WTC11 (cell line): ENCODE data around the gene DYNC1I1. TPM values are rescaled to one million over a fixed set of nuclear protein-coding genes. Genes with fewer than 3 reads are reported as not detected.

Source experiments
- ATAC-seq: fragments of 200-7000 bp; cut with Tn5 transposase; 2 replicates; pipeline ENCODE4 v1.10.0; 2021; ENCODE audit warnings: mild to moderate bottlenecking, moderate library complexity
- CTCF ChIA-PET: fragments of 300-600 bp; sonication (Branson Sonifier 250); formaldehyde crosslinking; loops from one replicate; lab custom pipeline; 2021; ENCODE audit warnings: antibody characterized with exemption; lab: Charles Lee
- POLR2A ChIA-PET: fragments of 350-600 bp; sonication (Branson Sonifier 250); formaldehyde crosslinking; loops from one replicate; lab custom pipeline; 2021; ENCODE audit warnings: antibody characterized with exemption; lab: Charles Lee
- DNase-seq: peaks from one replicate; pipeline ENCODE4 v3.0.0; 2021; ENCODE audit warnings: low spot score
- H3K27ac Mint-ChIP-seq: 2 replicates; pipeline ENCODE4 v1.8.0; 2021; ENCODE audit warnings: mixed read lengths
- H3K27me3 Mint-ChIP-seq: 2 replicates; pipeline ENCODE4 v1.8.0; 2021; ENCODE audit warnings: low read depth, mild to moderate bottlenecking, moderate library complexity, mixed read lengths
- H3K36me3 Mint-ChIP-seq: 2 replicates; pipeline ENCODE4 v1.8.0; 2021; ENCODE audit warnings: mixed read lengths
- H3K4me1 Mint-ChIP-seq: 2 replicates; pipeline ENCODE4 v1.8.0; 2022; ENCODE audit warnings: mixed read lengths
- H3K4me3 Mint-ChIP-seq: 2 replicates; pipeline ENCODE4 v1.8.0; 2021; ENCODE audit warnings: mild to moderate bottlenecking, moderate library complexity, mixed read lengths
- H3K9me3 Mint-ChIP-seq: 2 replicates; pipeline ENCODE4 v1.8.0; 2021; ENCODE audit warnings: mixed read lengths
- AFF4 ChIP-seq: sonication (generic); formaldehyde crosslinking; IDR thresholded peaks from 2 replicates; pipeline ENCODE4 v1.8.1; 2023; ENCODE audit warnings: mild to moderate bottlenecking, missing genetic modification reagents, borderline replicate concordance
- AR ChIP-seq: fragments of 250-450 bp; sonication (Bioruptor Pico); IDR thresholded peaks from 2 replicates; pipeline ENCODE4 v1.9.0; 2021; ENCODE audit warnings: mild to moderate bottlenecking
- ATF1 ChIP-seq: sonication (generic); formaldehyde crosslinking; IDR thresholded peaks from 2 replicates; pipeline ENCODE4 v1.8.1; 2023; ENCODE audit warnings: mild to moderate bottlenecking, moderate library complexity, missing genetic modification reagents
- CREM ChIP-seq: sonication (generic); formaldehyde crosslinking; IDR thresholded peaks from 2 replicates; pipeline ENCODE4 v1.8.1; 2022; ENCODE audit warnings: mild to moderate bottlenecking, missing genetic modification reagents, moderate library complexity
- E2F1 ChIP-seq: sonication (generic); formaldehyde crosslinking; IDR thresholded peaks from 2 replicates; pipeline ENCODE4 v1.8.0; 2022; ENCODE audit warnings: mild to moderate bottlenecking, missing genetic modification reagents
- ESRRA ChIP-seq: sonication (generic); formaldehyde crosslinking; IDR thresholded peaks from 2 replicates; pipeline ENCODE4 v1.8.1; 2022; ENCODE audit warnings: mild to moderate bottlenecking, missing genetic modification reagents, borderline replicate concordance
- GABPB1 ChIP-seq: sonication (generic); formaldehyde crosslinking; IDR thresholded peaks from 2 replicates; pipeline ENCODE4 v1.8.1; 2023; ENCODE audit warnings: mild to moderate bottlenecking, missing genetic modification reagents
- JAZF1 ChIP-seq: fragments of 250-450 bp; sonication (Bioruptor Pico); IDR thresholded peaks from 2 replicates; pipeline ENCODE4 v1.9.0; 2021; ENCODE audit warnings: moderate library complexity, mild to moderate bottlenecking, inconsistent platforms
- MLX ChIP-seq: sonication (generic); formaldehyde crosslinking; IDR thresholded peaks from 2 replicates; pipeline ENCODE4 v1.8.1; 2023; ENCODE audit warnings: mild to moderate bottlenecking, missing genetic modification reagents, moderate library complexity
- MYBL2 ChIP-seq: sonication (generic); formaldehyde crosslinking; IDR thresholded peaks from 2 replicates; pipeline ENCODE4 v1.8.1; 2023; ENCODE audit warnings: mild to moderate bottlenecking, moderate library complexity, missing genetic modification reagents
- NFE2L1 ChIP-seq: sonication (generic); formaldehyde crosslinking; IDR thresholded peaks from 2 replicates; pipeline ENCODE4 v1.8.1; 2023; ENCODE audit warnings: missing genetic modification reagents
- NR3C1 ChIP-seq: sonication (generic); formaldehyde crosslinking; conservative IDR thresholded peaks from 2 replicates; pipeline ENCODE4 v1.8.1; 2023; ENCODE audit warnings: low read depth, mild to moderate bottlenecking, missing genetic modification reagents
- PRRX2 ChIP-seq: fragments of 250-450 bp; sonication (Bioruptor Pico); IDR thresholded peaks from 2 replicates; pipeline ENCODE4 v1.8.0; 2021; ENCODE audit warnings: mild to moderate bottlenecking
- STAT6 ChIP-seq: sonication (generic); formaldehyde crosslinking; conservative IDR thresholded peaks from 2 replicates; pipeline ENCODE4 v1.8.1; 2023; ENCODE audit warnings: mild to moderate bottlenecking, low read depth, missing genetic modification reagents, moderate library complexity
- USF1 ChIP-seq: sonication (generic); formaldehyde crosslinking; IDR thresholded peaks from 2 replicates; pipeline ENCODE4 v1.8.0; 2022; ENCODE audit warnings: mild to moderate bottlenecking, missing genetic modification reagents
- USF2 ChIP-seq: sonication (generic); formaldehyde crosslinking; IDR thresholded peaks from 2 replicates; pipeline ENCODE4 v1.8.1; 2023; ENCODE audit warnings: mild to moderate bottlenecking, missing genetic modification reagents, moderate library complexity
- ZNF121 ChIP-seq: sonication (generic); formaldehyde crosslinking; IDR thresholded peaks from 2 replicates; pipeline ENCODE4 v1.8.0; 2023; ENCODE audit warnings: missing genetic modification reagents
- ZNF219 ChIP-seq: sonication (generic); formaldehyde crosslinking; IDR thresholded peaks from 2 replicates; pipeline ENCODE4 v1.8.0; 2023; ENCODE audit warnings: missing genetic modification reagents, mild to moderate bottlenecking, borderline replicate concordance
- ZNF281 ChIP-seq: sonication (generic); formaldehyde crosslinking; IDR thresholded peaks from 2 replicates; pipeline ENCODE4 v1.8.0; 2023; ENCODE audit warnings: mild to moderate bottlenecking, missing genetic modification reagents
- ZNF317 ChIP-seq: sonication (generic); formaldehyde crosslinking; IDR thresholded peaks from 2 replicates; pipeline ENCODE4 v1.8.1; 2023; ENCODE audit warnings: low read depth, mild to moderate bottlenecking, moderate library complexity, missing genetic modification reagents, borderline replicate concordance
- ZNF416 ChIP-seq: fragments of 250-450 bp; sonication (Bioruptor Pico); IDR thresholded peaks from 2 replicates; pipeline ENCODE4 v1.9.0; 2021; ENCODE audit warnings: mild to moderate bottlenecking, inconsistent platforms
- ZNF423 ChIP-seq: fragments of 250-450 bp; sonication (Bioruptor Pico); IDR thresholded peaks from 2 replicates; pipeline ENCODE4 v2.1.2; 2022; ENCODE audit warnings: mild to moderate bottlenecking, moderate library complexity
- total RNA-seq: library from RNA; stranded (reverse); gene quantifications from 3 replicates; pipeline ENCODE4 v1.2.3, GENCODE V29; 2021

The DYNC1I1 gene
- total RNA-seq, 1 experiment from 2014 or later: 2.8 TPM

GRCh38 chr7:96122746-96123145 is 350.4 kb downstream of the DYNC1I1 start (continued):
- TF ChIP-seq USF2 (CRISPR knock-in tag) (no peak), GABPB1 (no peak), ESRRA (CRISPR knock-in tag) (no peak), NFE2L1 (CRISPR knock-in tag) (no peak), ZNF317 (CRISPR knock-in tag) (no peak), CREM (no peak), ZNF121 (no peak), ZNF281 (no peak)

GRCh38 chr7:96126382-96126781 is 354.0 kb downstream of the DYNC1I1 start:
- Mint-ChIP-seq H3K4me3 (no peak overlapping the region), H3K27me3 (peaks cover 6% of the 10 kb centered on the region; the same call in 1 of the 2 replicates), H3K36me3 (peaks cover 4% of the 10 kb centered on the region), H3K27ac (no peak overlapping the region), H3K9me3 (no peaks in the 10 kb centered on the region), H3K4me1 (peaks cover 28% of the 10 kb centered on the region)
- ATAC-seq (peak; percentile 86), DNase-seq (no peak)
- ChIA-PET CTCF (interaction anchor here (0.6 kb wide), 1 partner anchor 37 kb away, joined by 3 read pairs; no protein-coding TSS in a partner anchor), POLR2A (no interaction called here)
- no peak for TF ChIP-seq MYBL2
- TF ChIP-seq ATF1 (CRISPR knock-in tag): no peak
- no peak for TF ChIP-seq ESRRA (CRISPR knock-in tag)
- no peak for TF ChIP-seq MLX (CRISPR knock-in tag)
- TF ChIP-seq AFF4 (CRISPR knock-in tag): no peak
- TF ChIP-seq PRRX2 (CRISPR knock-in tag): no peak
- TF ChIP-seq USF1 (CRISPR knock-in tag): no peak
- TF ChIP-seq ZNF423 (CRISPR knock-in tag): no peak
- no peak for TF ChIP-seq E2F1 (CRISPR knock-in tag)
- no peak for TF ChIP-seq ZNF416 (CRISPR knock-in tag)
- no peak for TF ChIP-seq NR3C1 (CRISPR knock-in tag)
- no peak for TF ChIP-seq AR
- TF ChIP-seq STAT6: no peak
- TF ChIP-seq ZNF219 (CRISPR knock-in tag): no peak
- no peak for TF ChIP-seq JAZF1 (CRISPR knock-in tag)
